AG09319 (cell line): Measurements from ENCODE around the gene WDR12.
"Not testable (repeated sequence)": the region's sequence is repeated elsewhere in the genome, so short reads cannot be mapped to it uniquely, and the experiment has no call there.

ENCODE experiments used
- DNase-seq: peaks from one replicate; pipeline ENCODE4 v3.0.0-alpha.2; 2010; ENCODE audit warnings: low read depth; ENCODE audit errors: extremely low read depth
- TF ChIP-seq, protein P1 (sequence below): IDR thresholded peaks from 2 replicates; pipeline ENCODE4 v1.5.1; 2011; ENCODE audit warnings: low read depth, mild to moderate bottlenecking, inconsistent platforms, low read length, moderate library complexity

WDR12 gene

DNA sequence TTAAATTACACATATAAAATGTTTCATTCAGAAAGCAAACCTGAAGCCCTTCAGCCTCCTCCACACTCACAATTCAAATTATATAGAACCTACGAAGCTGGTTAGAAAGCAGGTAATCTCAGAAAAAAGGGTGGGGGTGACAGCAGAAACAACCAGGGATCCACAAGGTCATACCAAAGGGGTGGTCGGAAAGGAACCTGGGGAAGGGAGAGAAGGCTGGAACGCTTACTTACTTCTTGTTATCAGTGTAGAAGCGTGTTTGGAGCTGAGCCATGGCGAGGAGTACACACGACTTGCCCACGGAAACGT, 316 bp downstream of the WDR12 start:
- TF ChIP-seq, protein P1, sequence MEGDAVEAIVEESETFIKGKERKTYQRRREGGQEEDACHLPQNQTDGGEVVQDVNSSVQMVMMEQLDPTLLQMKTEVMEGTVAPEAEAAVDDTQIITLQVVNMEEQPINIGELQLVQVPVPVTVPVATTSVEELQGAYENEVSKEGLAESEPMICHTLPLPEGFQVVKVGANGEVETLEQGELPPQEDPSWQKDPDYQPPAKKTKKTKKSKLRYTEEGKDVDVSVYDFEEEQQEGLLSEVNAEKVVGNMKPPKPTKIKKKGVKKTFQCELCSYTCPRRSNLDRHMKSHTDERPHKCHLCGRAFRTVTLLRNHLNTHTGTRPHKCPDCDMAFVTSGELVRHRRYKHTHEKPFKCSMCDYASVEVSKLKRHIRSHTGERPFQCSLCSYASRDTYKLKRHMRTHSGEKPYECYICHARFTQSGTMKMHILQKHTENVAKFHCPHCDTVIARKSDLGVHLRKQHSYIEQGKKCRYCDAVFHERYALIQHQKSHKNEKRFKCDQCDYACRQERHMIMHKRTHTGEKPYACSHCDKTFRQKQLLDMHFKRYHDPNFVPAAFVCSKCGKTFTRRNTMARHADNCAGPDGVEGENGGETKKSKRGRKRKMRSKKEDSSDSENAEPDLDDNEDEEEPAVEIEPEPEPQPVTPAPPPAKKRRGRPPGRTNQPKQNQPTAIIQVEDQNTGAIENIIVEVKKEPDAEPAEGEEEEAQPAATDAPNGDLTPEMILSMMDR, result no peak
- DNase-seq, result no peak

DNA sequence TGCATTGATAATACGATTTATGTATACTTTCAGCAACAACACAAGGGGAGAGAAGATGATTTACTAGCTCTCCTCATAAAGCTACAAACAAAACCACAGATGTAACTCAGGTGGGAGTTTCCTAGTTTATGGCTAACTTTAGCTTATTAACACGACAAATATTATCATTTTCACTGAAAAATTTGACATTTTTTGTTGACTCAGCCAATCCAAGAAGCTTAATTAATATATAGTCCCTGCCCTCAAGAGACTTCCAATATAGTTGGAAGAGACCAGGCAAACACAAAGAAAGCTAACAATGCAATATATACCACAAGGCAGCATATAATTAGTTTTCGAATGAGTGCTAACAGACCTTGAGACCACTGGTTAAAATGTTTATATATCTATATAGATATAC, 775 bp downstream of the WDR12 start:
- no peak for DNase-seq
- TF ChIP-seq, protein P1, result no peak

DNA sequence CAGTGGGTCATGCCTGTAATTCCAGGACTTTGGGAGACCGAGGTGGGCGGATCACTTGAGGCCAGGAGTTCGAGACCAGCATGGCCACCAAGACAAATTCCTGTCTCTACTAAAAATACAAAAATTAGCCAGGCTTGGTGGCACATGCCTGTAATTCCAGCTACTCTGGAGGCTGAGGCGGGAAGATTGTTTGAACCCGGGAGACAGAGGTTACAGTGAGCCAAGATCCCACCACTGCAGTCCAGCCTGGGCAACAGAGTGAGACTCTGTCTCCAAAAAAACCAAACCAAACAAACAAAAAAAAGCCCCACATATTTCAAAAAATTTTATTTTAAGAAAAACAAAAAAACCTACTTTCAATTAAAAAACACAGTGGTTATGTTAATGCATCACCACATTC, 1.2 kb downstream of the WDR12 start:
- DNase-seq, result not testable (repeated sequence)

DNA sequence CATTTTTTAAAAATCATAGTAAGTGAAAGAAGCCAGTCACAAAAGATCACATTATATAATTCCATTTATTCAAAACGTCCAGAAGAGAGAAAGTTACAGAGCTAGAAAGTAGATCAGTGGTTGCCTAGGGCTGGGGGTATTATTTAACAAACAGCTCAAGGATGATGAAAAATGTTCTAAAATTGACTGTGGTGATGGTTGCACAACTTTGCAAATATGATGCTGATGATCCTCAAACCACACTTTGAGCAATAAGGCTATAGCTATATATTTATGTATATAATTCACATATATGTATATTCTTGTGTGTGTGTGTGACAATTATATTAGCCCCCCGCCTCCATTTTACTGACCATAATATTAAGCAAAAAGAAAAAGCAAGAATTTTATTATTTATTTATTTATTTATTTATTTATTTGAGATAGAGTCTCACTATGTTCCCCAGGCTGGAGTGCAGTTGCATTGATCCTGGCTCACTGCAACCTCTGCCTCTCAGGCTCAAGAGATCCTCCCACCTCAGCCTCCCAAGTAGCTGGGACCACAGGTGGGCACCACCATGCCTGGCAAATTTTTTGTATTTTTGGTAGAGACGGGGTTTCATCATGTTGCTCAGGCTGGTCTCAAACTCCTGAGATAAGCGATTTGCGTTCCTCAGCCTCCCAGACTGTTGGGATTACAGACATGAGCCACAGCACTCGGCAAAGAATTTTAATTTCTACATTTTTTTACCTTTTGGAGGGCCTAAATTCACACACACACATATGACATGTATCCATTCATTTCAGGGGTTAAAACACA, 1.9 kb downstream of the WDR12 start:
- TF ChIP-seq, protein P1, result no peak
- no peak for DNase-seq

DNA sequence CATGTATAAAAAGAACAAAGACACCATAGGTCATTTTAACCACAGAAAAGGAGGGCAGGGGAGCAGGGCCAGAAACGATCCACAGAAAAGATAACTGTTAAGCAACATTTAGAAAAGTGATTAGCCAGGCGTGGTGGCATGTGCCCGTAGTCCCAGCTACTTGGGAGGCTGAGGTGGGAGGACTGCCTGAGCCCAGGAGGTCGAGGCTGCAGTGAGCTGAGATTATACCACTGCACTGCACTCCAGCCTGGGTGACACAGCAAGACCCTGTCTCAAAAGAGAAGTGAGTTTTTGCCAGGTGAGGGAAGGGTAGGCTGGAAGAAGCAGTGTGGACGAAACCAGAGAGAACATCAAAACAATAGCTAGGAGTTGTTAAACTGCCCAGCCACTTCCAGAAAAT, 3.3 kb downstream of the WDR12 start:
- no peak for DNase-seq
- TF ChIP-seq, protein P1, result no peak

DNA sequence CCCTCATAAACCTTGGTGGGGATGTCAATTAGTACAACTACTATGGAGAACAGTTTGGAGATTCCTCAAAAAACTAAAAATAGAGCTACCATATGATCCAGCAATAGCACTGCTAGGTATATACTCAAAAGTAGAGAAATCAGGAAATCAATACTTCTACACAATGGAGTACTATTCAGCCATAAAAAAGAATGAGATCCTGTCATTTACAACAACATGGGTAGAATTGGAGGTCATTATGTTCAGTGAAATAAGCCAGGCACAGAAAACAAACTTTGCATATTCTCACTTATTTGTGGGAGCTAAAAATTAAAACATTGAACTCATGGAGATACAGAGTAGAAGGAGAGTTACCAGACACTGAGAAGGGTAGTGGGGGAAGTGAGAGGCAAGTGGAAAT, 6.0 kb downstream of the WDR12 start:
- not testable (repeated sequence) for DNase-seq

DNA sequence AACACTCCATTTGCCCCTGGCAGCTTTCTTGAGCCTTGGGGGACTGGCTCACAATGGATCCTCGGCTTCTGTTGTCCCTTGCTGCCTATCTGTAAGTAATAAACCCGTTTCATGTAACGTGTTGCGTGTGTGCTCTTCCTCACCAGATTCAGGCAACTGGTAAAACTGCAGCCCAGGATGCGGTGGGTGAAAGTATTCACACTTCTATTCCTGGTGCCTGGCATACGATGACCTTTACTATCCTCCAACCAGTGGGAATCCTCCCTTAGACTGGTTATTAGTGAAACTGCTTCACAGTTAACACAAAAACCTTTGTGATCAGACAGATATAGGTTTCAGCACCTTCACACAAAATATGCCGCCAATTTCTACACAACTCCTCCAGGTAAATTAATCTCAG, 26.3 kb downstream of the WDR12 start:
- TF ChIP-seq, protein P1, result no peak
- DNase-seq, result no peak

DNA sequence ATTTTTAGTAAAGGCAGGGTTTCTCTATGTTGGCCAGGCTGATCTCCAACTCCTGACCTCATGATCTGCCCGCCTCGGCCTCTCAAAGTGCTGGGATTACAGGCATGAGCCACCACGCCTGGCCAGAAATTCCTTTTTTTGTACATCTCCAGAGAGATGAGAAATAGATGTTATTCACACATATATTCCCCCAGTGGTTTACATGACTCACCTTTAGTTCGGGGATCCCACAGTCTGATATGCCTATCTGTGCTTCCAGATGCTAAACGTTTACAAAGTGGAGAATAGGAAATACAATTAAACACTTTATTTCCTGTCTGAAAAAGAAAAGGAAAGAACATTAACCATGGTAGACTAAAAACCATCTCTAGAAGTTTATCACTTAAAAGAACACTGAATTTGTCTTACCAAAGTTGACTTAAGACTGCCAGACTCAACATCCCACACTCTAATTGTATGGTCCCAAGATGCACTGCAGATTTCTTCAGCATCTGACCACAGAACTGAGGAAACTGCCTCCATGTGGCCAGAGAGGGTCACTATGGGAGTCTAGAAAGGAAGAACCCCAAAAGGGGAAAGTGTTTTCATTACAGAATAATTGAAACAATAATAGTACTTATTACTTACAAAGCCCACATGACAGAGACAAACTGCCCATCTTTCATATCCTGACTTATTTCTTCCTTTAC, 27.3 kb downstream of the WDR12 start:
- no peak for DNase-seq

More for the DNA sequence above, 27.3 kb downstream of the WDR12 start:
- TF ChIP-seq, protein P1, result peak; percentile 3
